GM21825 (cell line): Measurements from ENCODE around the gene PLCG2.

Source experiments
- ATAC-seq: cut with Tn5 transposase; IDR thresholded peaks from one replicate; pipeline ENCODE4 v1.9.1; 2021; ENCODE audit warnings: mild to moderate bottlenecking, moderate library complexity; ENCODE audit not compliant: unreplicated experiment

The PLCG2 gene

GRCh38 chr16:81904320-81904719 lies 125.2 kb downstream of the PLCG2 start:
- no peak for ATAC-seq

GRCh38 chr16:81905277-81905676 lies 126.2 kb downstream of the PLCG2 start:
- no peak for ATAC-seq

GRCh38 chr16:81907681-81908080 lies 128.6 kb downstream of the PLCG2 start:
- no peak for ATAC-seq

GRCh38 chr16:81908466-81909262 lies 129.6 kb downstream of the PLCG2 start:
- no peak for ATAC-seq

GRCh38 chr16:81910366-81910885 lies 131.3 kb downstream of the PLCG2 start:
- no peak for ATAC-seq

GRCh38 chr16:81912395-81912794 lies 133.3 kb downstream of the PLCG2 start:
- no peak for ATAC-seq

- ATAC-seq = no peak
Measured at GRCh38 chr16:81913222-81913621, 134.1 kb downstream of the PLCG2 start.

GRCh38 chr16:81917375-81917774 lies 138.3 kb downstream of the PLCG2 start:
- ATAC-seq = no peak

- ATAC-seq = no peak
Measured at GRCh38 chr16:81918927-81919326, 139.8 kb downstream of the PLCG2 start.

GRCh38 chr16:81920498-81920897 lies 141.4 kb downstream of the PLCG2 start:
- ATAC-seq = no peak

- ATAC-seq = no peak
Measured at GRCh38 chr16:81921085-81921814, 142.2 kb downstream of the PLCG2 start.

GRCh38 chr16:81921843-81922584 lies 142.9 kb downstream of the PLCG2 start:
- no peak for ATAC-seq

GRCh38 chr16:81923296-81923695 lies 144.2 kb downstream of the PLCG2 start:
- no peak for ATAC-seq

GRCh38 chr16:81925016-81925415 lies 145.9 kb downstream of the PLCG2 start:
- ATAC-seq = no peak

- no peak for ATAC-seq
Measured at GRCh38 chr16:81926036-81926435, 146.9 kb downstream of the PLCG2 start.

GRCh38 chr16:81927561-81928185 lies 148.6 kb downstream of the PLCG2 start:
- no peak for ATAC-seq

GRCh38 chr16:81928271-81928918 lies 149.3 kb downstream of the PLCG2 start:
- ATAC-seq = no peak

- ATAC-seq = no peak
Measured at GRCh38 chr16:81928975-81929374, 149.9 kb downstream of the PLCG2 start.

- no peak for ATAC-seq
Measured at GRCh38 chr16:81929841-81930240, 150.8 kb downstream of the PLCG2 start.

GRCh38 chr16:81931927-81932326 lies 152.8 kb downstream of the PLCG2 start:
- ATAC-seq = no peak
